GM18502 (cell line): ENCODE results near the gene CPE.
A peak's percentile ranks its signal among the peaks of the same experiment; 100 is the strongest.
"Not testable (repeated sequence)": the region's sequence is repeated elsewhere in the genome, so short reads cannot be mapped to it uniquely, and the experiment has no call there.

ENCODE experiments used
- ATAC-seq: cut with Tn5 transposase; IDR thresholded peaks from one replicate; pipeline ENCODE4 v1.9.1; 2021; ENCODE audit warnings: mild to moderate bottlenecking; ENCODE audit not compliant: unreplicated experiment, poor library complexity

CPE gene

GRCh38 chr4:165378745-165379677, at the start of gene CPE:
Gene CPE (plus strand): TSS chr4:165379008. CDS start chr4:165379222, 214 bp downstream.
- ATAC-seq: peak; percentile 98

GRCh38 chr4:165330071-165330470, 48.7 kb upstream of the CPE start:
- no peak for ATAC-seq

DNA sequence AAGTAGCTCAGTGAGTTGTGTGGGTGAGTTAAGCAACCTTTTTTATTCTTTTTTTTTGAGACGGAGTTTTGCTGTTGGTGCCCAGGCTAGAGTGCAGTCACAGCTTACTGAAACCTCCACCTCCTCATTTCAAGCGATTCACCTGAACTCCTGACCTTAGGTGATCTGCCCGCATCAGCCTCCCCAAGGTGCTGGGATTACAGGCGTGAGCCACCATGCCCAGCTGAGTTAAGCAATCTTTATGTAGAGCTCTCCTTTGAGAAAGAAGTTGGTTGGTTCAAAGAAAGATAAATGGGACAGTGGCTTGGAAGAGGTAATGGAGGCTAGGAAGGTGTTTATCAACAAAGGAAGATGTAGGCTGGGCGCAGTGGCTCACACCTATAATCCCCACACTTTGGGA, 48.1 kb upstream of the CPE start:
- no peak for ATAC-seq

- no peak for ATAC-seq
Observed at GRCh38 chr4:165331359-165331758, 47.4 kb upstream of the CPE start.

DNA sequence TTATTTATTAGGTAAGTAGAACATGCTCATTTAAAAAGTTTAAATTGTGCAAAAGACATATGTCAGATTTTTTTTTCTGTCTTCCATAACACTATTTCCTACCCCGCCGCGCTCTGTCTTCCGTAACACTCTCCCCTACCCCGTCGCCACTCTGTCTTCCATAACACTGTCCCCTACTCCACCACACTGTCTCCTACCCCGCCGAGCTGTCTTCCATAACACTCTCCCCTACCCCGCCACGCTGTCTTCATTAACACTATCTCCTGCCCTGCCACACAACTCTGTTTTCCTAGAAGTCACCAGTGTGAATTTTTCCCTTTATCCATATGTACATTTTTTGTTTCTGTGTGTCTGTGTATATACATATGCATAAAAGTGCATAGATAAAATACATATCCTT, 47.0 kb upstream of the CPE start:
- no peak for ATAC-seq

DNA sequence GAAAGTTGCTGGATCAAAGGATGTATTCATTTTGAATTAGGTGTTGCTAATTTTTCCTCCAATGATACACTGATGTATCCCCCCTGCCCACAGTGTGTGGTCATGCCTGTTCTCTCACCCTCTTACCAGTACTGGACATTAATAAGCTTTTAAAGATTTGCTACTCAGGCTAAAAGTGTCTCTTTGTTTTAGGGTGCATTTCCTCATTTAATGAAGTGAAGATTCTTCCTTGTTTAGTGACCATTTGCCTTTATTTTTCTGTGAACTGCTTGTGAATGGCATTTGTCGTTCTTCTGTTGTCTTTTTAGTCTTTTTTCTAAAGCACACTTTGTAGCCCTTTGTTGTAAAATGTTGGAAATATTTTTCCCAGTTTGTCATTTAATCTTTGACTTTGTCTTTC, 46.3 kb upstream of the CPE start:
- no peak for ATAC-seq

DNA sequence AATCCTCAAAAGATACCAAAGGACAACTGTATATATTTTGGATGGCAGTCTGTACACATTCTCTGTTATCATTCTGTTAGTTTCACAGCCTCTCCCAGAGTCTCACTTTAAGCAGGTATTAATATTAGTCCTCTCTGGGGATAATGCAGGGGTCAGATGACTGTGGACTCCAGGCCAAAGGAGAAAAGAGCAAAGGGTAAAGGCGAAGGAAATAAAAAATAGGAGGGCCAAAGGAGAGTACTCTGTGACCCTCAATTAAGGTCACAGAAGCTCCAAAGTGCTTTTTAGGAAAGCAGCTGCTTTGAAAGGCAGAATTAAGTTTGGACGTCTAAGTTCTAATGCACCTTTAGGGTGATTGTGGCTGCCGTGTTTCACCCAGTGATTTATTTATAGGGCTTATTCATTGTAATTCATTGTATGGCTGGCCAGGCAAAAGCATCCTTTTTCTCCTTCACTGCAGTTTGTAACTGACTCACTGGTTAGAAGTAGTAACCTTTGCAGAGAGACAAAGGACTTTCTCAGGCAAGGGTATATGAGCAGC, 43.6 kb upstream of the CPE start:
- ATAC-seq: no peak

DNA sequence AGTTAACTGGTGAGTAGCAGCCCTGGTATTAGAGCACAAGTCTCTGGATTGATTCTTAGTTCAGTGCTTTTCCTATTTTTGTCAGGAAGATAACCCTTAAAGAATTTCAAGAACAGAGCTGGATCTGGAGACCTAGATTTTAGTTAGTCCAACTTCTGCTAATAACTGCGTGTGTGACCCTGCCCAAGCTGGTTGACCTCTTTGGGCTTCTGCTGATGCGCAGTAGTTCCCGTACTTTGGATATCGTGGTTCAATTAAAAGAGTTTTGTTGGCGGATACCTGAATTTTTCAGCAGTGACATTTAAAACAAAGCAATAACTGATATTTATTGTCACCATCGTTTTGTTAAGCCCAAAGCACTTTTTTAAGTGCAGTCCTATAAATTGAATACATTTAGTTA, 42.1 kb upstream of the CPE start:
- ATAC-seq: no peak

DNA sequence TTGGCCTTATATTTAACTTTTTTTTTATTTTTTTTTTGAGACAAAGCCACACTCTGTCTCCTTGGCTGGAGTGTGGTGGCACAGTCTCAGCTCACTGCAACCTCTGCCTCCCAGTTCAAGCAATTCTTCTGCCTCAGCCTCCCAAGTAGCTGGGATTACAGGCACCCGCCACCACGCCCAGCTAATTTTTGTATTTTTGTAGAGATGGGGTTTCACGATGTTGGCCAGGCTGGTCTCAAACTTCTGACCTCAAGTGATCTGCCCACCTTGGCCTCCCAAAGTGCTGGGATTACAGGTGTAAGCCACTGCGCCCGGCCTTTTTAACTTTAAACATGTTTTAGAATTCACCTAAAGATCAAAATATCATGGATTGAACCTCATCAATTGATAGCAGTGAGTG, 36.5 kb upstream of the CPE start:
- not testable (repeated sequence) for ATAC-seq

- ATAC-seq: no peak
Observed at GRCh38 chr4:165343353-165344191, 35.2 kb upstream of the CPE start.

GRCh38 chr4:165345666-165346417, 33.0 kb upstream of the CPE start:
- ATAC-seq: no peak

DNA sequence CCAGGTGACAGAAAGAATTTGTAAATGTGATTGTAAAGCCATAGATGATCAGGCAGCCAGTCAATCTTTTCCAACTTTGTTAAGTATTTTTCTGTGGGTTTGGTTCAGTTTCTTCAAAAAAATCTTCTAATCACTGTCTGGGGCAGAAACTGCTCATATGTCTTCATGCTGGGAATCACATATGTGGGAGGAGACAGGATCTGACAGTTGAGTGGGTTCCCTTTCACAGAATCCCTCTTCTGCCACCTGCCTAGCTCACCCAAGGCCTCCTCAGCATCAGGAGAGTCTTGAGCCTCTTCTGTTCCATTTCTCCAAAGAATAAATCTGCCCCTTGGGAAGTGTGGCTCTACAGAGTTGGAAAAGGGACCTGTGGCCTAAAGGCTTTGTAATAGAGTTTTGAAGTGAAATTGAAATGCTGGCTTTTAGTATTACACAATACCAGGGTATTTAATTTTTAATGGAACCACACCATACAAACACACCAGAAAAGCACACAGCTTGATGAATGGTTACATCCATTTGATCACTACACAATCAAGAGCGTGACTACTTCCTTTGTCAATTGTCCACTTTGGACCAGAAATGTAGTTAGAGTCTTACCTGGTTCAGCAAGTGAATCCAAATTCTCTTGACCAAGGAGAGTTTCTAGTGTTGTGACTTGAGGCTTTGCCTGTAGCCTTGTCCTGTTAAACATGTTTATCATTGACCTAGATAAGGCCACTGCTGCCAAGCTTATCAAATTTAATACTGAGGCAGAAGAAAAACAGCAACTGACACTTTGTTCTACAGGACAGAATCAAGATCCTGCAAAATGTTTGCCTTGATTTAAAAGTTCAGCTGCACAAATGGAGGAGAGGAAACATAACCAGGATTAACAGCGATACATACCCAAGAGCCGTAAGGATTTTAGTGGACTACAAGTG, 30.9 kb upstream of the CPE start:
- no peak for ATAC-seq

GRCh38 chr4:165351359-165352130, 27.3 kb upstream of the CPE start:
- no peak for ATAC-seq

DNA sequence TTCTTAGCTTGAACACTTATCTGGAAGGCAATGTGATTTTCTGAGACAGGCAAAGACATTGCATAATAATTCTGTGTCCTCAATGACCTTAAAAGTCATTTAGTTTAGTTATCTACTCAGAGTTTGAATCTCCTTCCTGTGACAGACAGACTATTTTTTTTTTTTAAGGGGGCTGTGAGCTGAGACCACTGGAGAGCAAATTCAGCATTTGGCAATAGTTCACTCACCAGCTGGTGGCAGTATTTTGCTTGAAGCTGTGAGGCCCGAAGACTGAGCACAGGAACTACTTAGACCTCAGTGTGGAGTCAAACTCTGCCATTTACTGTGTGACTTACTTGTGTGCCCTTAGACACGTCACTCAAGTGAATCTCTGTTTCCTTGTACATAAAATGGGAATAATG, 22.9 kb upstream of the CPE start:
- ATAC-seq: no peak

DNA sequence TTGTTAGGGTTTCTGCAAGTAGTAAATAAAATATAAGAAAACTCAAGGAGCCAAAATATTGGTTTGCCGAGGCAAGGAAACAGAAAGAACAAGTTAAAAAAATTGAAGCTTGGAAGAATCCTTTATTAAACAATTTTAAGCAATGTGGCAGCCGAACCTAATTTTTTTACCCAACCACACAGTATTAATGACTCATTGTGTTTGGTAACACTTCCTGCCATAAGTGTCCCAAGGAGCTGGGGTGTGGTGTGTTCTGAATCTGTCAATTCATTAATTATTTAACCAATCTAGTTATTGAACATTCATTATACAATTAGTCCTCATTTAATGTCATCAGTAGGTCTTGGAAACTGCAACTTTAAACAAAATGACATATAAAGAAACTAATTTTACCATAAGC, 19.3 kb upstream of the CPE start:
- ATAC-seq: peak; percentile 44

- no peak for ATAC-seq
Observed at GRCh38 chr4:165360041-165360695, 18.6 kb upstream of the CPE start.

GRCh38 chr4:165360985-165361670, 17.7 kb upstream of the CPE start:
- ATAC-seq: no peak
